Measurements from ENCODE around the gene PABPN1L. TPM values are rescaled to one million over a fixed set of nuclear protein-coding genes. Genes with fewer than 3 reads are reported as not detected.
A peak's percentile ranks its signal among the peaks of the same experiment; 100 is the strongest.

PABPN1L gene
- total and polyA plus RNA-seq, 9 of the 15 experiments (the other 6 are each of a cell fraction or from before 2014, with no cell fraction given) = 0.11 to 0.32 TPM; not detected in 7

- TF ChIP-seq HINFP (tag; conservative IDR thresholded peaks at IDR 0.05; ENCODE audit: low read depth) (no peak), PHB2 (IDR thresholded peaks at IDR 0.05; ENCODE audit: low read depth) (no peak), ZNF589 (CRISPR knock-in tag; IDR thresholded peaks at IDR 0.05; ENCODE audit: low read depth) (no peak), ZNF780A (CRISPR knock-in tag; IDR thresholded peaks at IDR 0.05) (no peak), KLF16 (IDR thresholded peaks at IDR 0.05) (no peak), BDP1 (IDR thresholded peaks at IDR 0.05; ENCODE audit: insufficient read depth, insufficient read length) (no peak), ZNF316 (IDR thresholded peaks at IDR 0.05) (peak; percentile 63), PHF21A (IDR thresholded peaks at IDR 0.05; ENCODE audit: borderline replicate concordance, low read depth) (no peak), THAP7 (CRISPR knock-in tag; IDR thresholded peaks at IDR 0.05) (no peak), MYNN (IDR thresholded peaks at IDR 0.05) (peak; percentile 67), MYNN (CRISPR knock-in tag; IDR thresholded peaks at IDR 0.05) (no peak), KAT2B (IDR thresholded peaks at IDR 0.05; ENCODE audit: low read depth, low read length) (no peak), ASH1L (IDR thresholded peaks at IDR 0.05; ENCODE audit: borderline replicate concordance, low read depth, partially characterized antibody) (no peak), ZBTB7A (IDR thresholded peaks at IDR 0.05; ENCODE audit: borderline replicate concordance, control insufficient read depth, low read depth, low read length) (peak; percentile 30; the same call in 1 of the 2 replicates), ZNF12 (CRISPR knock-in tag; IDR thresholded peaks at IDR 0.05) (no peak), RHOXF2B (CRISPR knock-in tag; conservative IDR thresholded peaks at IDR 0.05) (no peak), ZNF174 (CRISPR knock-in tag; IDR thresholded peaks at IDR 0.05) (no peak), SAFB2 (IDR thresholded peaks at IDR 0.05; ENCODE audit: borderline replicate concordance, low read depth, low read length, severe bottlenecking) (no peak), MEF2A (IDR thresholded peaks at IDR 0.05; ENCODE audit: control insufficient read depth, low read depth, low read length) (no peak), XRCC3 (IDR thresholded peaks at IDR 0.05) (no peak), ETS1 (conservative IDR thresholded peaks at IDR 0.05; ENCODE audit: control insufficient read depth, low read depth, low read length) (no peak), SP2 (IDR thresholded peaks at IDR 0.05; ENCODE audit: extremely low read depth, low read depth, low read length, poor library complexity, severe bottlenecking) (no peak), ZNF165 (CRISPR knock-in tag; IDR thresholded peaks at IDR 0.05; ENCODE audit: borderline replicate concordance) (no peak), TOE1 (IDR thresholded peaks at IDR 0.05; ENCODE audit: borderline replicate concordance) (no peak), TOE1 (CRISPR knock-in tag; IDR thresholded peaks at IDR 0.05; ENCODE audit: borderline replicate concordance, low read depth) (0 out of 2 replicates have a peak, but pooled peaks have one; percentile 62), NCOA6 (IDR thresholded peaks at IDR 0.05) (no peak), KAT7 (CRISPR knock-in tag; IDR thresholded peaks at IDR 0.05; ENCODE audit: borderline replicate concordance) (no peak), HDAC2 (IDR thresholded peaks at IDR 0.05) (no peak)
These were observed 50.4 kb downstream of the PABPN1L start (continued) for GRCh38 chr16:88815901-88816589.

Data from K562 (cell line).